HG03342 (cell line): ENCODE results near the gene RBX1.
"Not testable (repeated sequence)": the region's sequence is repeated elsewhere in the genome, so short reads cannot be mapped to it uniquely, and the experiment has no call there.

Source experiments
- ATAC-seq: cut with Tn5 transposase; IDR thresholded peaks from one replicate; pipeline ENCODE4 v1.9.1; 2021; ENCODE audit warnings: mild to moderate bottlenecking, moderate library complexity; ENCODE audit not compliant: unreplicated experiment

The RBX1 gene

DNA sequence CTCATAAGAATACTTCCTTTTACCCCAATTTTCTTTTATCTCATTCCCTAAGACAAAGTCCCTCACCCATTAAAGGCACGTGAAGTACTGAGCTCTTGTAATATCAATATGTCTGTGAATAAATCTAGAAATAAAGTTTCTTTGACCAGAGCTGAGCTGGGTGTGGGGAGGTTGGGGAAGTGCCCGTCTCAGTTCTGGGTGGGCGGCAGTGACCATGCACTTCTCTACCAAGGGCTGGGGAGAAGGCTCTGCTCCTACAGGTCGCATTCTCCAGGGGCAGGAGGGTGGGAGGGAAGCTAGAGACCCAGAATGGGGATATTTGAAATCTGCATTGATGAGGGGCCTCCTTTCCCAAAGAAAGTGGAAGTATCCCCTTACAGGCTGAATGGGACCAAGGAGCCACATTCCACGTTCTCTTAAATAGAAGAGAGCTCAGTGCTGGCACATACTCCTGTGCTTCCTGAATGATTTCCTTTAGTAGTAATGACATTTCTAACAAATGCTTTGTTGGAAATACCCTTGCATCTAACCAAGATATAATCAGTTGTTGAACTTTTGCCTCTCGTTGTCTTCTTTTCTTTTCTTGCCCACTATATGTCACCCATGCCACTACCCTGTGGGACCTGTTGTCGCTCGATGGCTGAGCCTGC, 16.1 kb downstream of the RBX1 start:
- ATAC-seq = no peak

- ATAC-seq = no peak
Measured at GRCh38 chr22:40972587-40972986, 21.4 kb downstream of the RBX1 start.

DNA sequence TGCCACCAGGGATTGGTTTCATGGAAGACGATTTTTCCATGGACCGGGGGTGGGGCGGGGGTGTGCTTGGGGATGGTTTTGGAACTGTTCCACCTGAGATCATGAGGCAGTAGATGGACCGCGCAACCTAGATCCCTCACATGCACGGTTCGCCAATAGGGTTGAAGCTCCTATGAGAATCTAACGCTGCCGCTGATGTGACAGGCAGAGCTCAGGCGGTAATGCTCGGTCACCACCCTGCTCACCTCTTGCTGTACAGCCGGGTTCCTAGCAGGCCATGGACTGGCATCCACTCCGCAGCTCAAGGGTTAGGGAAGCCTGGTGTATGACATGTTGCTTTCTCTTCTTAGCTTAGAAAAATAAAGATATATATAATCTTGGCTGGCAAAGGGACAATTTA, 22.0 kb downstream of the RBX1 start:
- no peak for ATAC-seq

GRCh38 chr22:40975366-40975765, 24.2 kb downstream of the RBX1 start:
- no peak for ATAC-seq

DNA sequence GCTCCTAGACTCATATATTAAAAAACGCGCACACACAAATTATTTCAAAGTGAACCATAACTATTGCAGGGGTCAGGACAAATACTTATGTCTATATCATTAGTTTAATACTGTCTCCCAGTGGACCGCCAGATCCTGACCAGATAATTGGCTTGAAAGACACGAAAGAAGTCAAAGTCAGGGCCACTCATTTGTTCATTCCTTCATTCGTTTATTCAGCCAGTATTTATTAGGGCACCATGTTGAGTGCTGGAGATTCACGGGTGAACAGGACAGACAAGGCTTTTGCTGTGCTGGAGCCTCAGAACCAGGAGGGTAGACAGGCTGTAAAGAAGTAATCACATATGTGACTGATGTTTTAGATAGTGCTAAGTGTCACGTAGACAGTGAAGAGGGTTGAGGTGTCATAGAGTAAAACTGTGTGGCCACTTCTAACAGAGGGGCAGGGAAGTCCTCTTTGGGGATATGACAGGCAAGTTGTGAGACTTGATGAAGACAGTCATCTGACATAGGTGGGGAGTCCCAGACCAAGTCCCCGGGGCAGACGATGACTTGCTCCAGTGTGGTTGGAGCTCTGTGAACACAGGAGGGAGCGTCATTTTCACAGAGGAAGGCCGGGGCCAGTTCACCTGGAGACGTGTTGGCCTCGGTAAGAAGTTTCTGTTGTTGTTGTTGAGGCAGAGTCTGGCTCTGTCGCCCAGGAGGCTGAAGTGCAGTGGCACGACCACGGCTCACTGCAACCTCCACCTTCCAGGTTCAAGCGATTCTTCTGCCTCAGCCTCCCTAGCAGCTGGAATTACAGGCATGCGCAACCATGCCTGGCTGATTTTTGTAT, 25.9 kb downstream of the RBX1 start:
- no peak for ATAC-seq

- no peak for ATAC-seq
Measured at GRCh38 chr22:40979198-40979597, 28.0 kb downstream of the RBX1 start.

GRCh38 chr22:40979871-40980270, 28.7 kb downstream of the RBX1 start:
- ATAC-seq = no peak

GRCh38 chr22:40982482-40983385, 31.6 kb downstream of the RBX1 start:
- ATAC-seq = no peak

- ATAC-seq = no peak
Measured at GRCh38 chr22:40991298-40991697, 40.1 kb downstream of the RBX1 start.

DNA sequence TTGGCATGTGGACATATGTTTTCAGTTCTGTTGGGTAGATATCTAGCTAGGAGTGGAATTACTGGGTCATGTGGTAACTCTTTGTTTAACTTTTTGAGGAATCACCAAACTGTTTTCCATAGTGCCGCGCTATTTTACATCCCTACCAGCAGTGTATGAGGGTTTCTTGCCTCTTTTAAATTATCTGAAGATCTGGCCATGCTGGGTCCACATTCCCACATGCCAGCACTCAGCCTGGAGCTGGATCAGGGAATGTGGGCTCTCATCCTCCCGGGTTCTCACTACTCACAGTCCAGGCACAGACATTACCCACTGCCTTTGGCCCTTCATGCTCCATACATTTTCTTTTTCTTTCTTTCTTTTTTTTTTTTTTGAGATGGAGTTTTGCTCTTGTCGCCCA, 44.6 kb downstream of the RBX1 start:
- ATAC-seq = no peak

DNA sequence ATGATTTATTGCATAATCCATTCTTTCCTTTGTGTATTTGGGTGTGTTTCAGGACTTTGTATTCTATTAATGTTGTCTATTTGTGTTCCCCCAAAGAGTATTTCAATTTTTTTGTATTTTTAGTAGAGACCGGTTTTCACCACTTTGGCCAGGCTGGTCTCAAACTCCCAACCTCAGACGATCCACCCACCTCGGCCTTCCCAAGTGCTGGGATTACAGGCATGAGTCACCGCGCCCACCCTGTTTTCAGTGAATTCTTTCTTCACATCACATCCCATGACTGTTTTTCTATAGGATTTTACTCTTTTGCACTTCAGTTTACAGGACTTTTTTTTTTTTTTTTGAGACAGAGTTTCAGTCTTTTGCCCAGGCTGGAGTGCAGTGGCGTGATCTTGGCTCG, 46.3 kb downstream of the RBX1 start:
- no peak for ATAC-seq

DNA sequence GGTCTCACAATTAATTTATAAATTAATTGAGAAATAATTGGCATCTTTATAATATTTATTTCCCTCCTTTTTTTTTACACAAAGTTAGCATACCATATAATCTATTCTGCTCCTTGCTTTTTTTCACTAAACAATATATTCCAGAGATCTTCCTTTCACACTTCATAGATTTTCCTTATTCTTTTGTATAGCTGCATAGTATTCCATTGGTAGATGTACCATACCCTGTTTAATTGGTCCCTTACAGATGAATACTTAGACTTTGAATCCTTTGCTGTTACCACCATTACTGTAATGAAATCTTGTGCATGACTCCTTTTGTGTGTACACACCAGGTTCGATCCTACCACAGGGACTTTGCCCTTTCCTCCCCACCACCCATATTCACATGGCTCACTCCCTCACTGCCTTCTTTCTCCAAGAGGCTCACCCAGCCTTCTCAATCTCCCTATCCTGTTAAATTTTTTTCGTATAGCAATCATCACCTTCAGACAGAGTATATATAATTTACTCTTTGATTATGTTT, 48.9 kb downstream of the RBX1 start:
- no peak for ATAC-seq

DNA sequence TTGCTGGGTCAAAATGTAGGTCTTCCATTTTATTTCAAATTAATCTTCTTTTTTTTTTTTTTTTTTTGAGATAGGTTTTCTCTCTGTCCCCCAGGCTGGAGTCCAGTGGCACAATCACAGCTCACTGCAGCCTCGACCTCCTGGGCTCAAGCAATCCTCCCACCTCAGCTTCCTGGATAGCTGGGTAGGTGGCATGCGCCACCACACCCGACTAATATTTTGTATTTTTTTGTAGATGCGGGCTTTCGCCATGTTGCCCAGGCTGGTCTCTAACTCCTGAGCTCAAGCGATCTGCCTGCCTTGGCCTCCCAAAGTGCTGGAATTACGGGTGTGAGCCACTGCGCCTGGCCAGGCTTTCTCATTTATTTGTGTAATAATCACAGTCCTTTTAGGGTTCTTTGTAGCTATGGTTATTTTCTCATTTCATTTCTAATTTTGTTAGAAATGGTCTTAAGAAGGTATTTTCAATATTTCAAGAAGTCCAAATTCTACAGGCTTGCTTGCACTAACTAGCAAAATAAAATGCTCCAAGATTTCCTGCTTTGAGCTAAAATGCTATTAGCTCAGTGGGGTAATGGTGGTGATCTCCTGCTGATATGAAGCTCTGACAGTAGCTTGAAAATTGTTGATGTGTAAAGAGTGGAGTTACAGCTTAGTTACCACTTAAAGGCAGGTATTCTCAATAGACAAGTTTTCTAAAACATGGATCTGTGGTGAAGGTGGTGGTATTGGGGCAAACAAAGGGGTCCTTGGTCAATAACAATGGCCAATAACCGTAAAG, 50.0 kb downstream of the RBX1 start:
- no peak for ATAC-seq

GRCh38 chr22:41001722-41002122, 50.5 kb downstream of the RBX1 start:
- no peak for ATAC-seq

DNA sequence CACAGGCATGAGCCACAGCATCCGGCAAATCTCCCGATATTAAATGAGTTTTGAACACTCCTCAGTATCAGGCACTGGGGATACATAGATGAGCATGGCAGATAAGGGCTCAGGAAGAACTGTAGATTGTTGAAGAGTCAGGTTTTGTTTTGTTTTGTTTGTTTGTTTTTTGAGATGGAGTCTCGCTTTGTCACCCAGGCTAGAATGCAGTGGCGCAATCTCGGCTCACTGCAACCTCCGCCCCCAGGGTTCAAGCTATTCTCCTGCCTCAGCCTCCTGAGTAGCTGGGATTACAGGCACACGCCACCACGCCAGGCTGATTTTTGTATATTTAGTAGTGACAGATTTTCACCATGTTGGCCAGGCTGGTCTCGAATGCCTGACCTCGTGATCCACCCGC, 51.2 kb downstream of the RBX1 start:
- not testable (repeated sequence) for ATAC-seq

GRCh38 chr22:41003066-41003465, 51.9 kb downstream of the RBX1 start:
- no peak for ATAC-seq

GRCh38 chr22:41003976-41004375, 52.8 kb downstream of the RBX1 start:
- no peak for ATAC-seq

GRCh38 chr22:41009222-41009948, 58.2 kb downstream of the RBX1 start:
- ATAC-seq = no peak

- ATAC-seq = no peak
Measured at GRCh38 chr22:41015003-41015402, 63.8 kb downstream of the RBX1 start.
